HuH-7 (cell line): ENCODE results near the gene RNF212B.
"Not testable (repeated sequence)": the region's sequence is repeated elsewhere in the genome, so short reads cannot be mapped to it uniquely, and the experiment has no call there.

ENCODE experiments used
- DNase-seq: peaks from one replicate; pipeline ENCODE4 v3.0.0; 2011; ENCODE audit warnings: low spot score

The RNF212B gene

GRCh38 chr14:23243066-23243465 is 5.3 kb downstream of the RNF212B start:
- no peak for DNase-seq

GRCh38 chr14:23245282-23245681 is 7.5 kb downstream of the RNF212B start:
- DNase-seq, result no peak

- no peak for DNase-seq
Observed at GRCh38 chr14:23248601-23249000, 10.9 kb downstream of the RNF212B start.

GRCh38 chr14:23249824-23250223 is 12.1 kb downstream of the RNF212B start:
- no peak for DNase-seq

GRCh38 chr14:23252006-23252405 is 14.3 kb downstream of the RNF212B start:
- no peak for DNase-seq

GRCh38 chr14:23252420-23253333 is 14.9 kb downstream of the RNF212B start:
- DNase-seq, result no peak

- DNase-seq, result no peak
Observed at GRCh38 chr14:23258256-23258655, 20.5 kb downstream of the RNF212B start.

GRCh38 chr14:23259426-23259825 is 21.7 kb downstream of the RNF212B start:
- DNase-seq, result no peak

- not testable (repeated sequence) for DNase-seq
Observed at GRCh38 chr14:23260849-23261248, 23.1 kb downstream of the RNF212B start.

GRCh38 chr14:23269193-23269592 is 31.5 kb downstream of the RNF212B start:
- no peak for DNase-seq

GRCh38 chr14:23275412-23275811 is 37.7 kb downstream of the RNF212B start:
- DNase-seq, result no peak

GRCh38 chr14:23277189-23277588 is 39.5 kb downstream of the RNF212B start:
- DNase-seq, result no peak

GRCh38 chr14:23277928-23278327 is 40.2 kb downstream of the RNF212B start:
- not testable (repeated sequence) for DNase-seq

- DNase-seq, result no peak
Observed at GRCh38 chr14:23281247-23281646, 43.5 kb downstream of the RNF212B start.

- DNase-seq, result no peak
Observed at GRCh38 chr14:23284654-23285529, 47.2 kb downstream of the RNF212B start.

- DNase-seq, result no peak
Observed at GRCh38 chr14:23285530-23286019, 47.8 kb downstream of the RNF212B start.

GRCh38 chr14:23286020-23286901 is 48.5 kb downstream of the RNF212B start, which contains the start of gene HOMEZ:
HOMEZ (minus strand) TSS chr14:23286132; CDS start chr14:23285952, 180 bp downstream.
- peak; percentile 95 for DNase-seq

GRCh38 chr14:23286902-23287479 is 49.3 kb downstream of the RNF212B start:
- DNase-seq, result no peak

GRCh38 chr14:23294734-23295561 is 57.2 kb downstream of the RNF212B start:
- no peak for DNase-seq
